Heart left ventricle (tissue), 16 donors: ENCODE measurements around the gene BAZ2B. TPM values are rescaled to one million over a fixed set of nuclear protein-coding genes. Genes with fewer than 3 reads are reported as not detected.

Source experiments
- ATAC-seq, 4 donors: fragments of 200-7000 bp; cut with Tn5 transposase; one replicate each; pipeline ENCODE4 v1.9.1; 2020 to 2022; ENCODE audit warnings: moderate library complexity in 4 of 4, mild to moderate bottlenecking in 3 of 4, moderate number of reproducible peaks in 1 of 4
- DNase-seq, 5 donors: peaks; one replicate each; pipeline ENCODE4 v3.0.0-alpha.2; 2020
- H3K27ac ChIP-seq, 12 donors: fragments of 200-600 bp; sonication (generic) in 4 of 12; one replicate each; pipeline versions ENCODE4 v1.5.0 to v1.8.0; 2016 to 2022; ENCODE audit warnings: mild to moderate bottlenecking in 2 of 12
- H3K27me3 ChIP-seq, 9 donors: fragments of 200-600 bp; sonication (generic) in 2 of 9; one replicate each; pipeline versions ENCODE4 v1.5.1 to v1.8.0; 2016 to 2022; ENCODE audit warnings: mild to moderate bottlenecking in 3 of 9
- H3K36me3 ChIP-seq, 9 donors: fragments of 200-600 bp; sonication (generic) in 2 of 9; one replicate each; pipeline versions ENCODE4 v1.5.0 to v1.8.0; 2018 to 2022; ENCODE audit warnings: mild to moderate bottlenecking in 2 of 9
- H3K4me1 ChIP-seq, 12 donors: fragments of 200-600 bp; sonication (generic) in 4 of 12; one replicate each; pipeline versions ENCODE4 v1.5.0 to v1.8.0; 2016 to 2022; ENCODE audit warnings: mild to moderate bottlenecking in 3 of 12
- H3K4me3 ChIP-seq, 12 donors: fragments of 200-600 bp; sonication (generic) in 4 of 12; one replicate each; pipeline versions ENCODE4 v1.5.0 to v1.8.0; 2017 to 2022; ENCODE audit warnings: mild to moderate bottlenecking in 9 of 12, moderate library complexity in 4 of 12
- H3K9me3 ChIP-seq, 12 donors: fragments of 200-600 bp; sonication (generic) in 4 of 12; one replicate each; pipeline versions ENCODE4 v1.5.0 to v1.8.0; 2016 to 2022; ENCODE audit warnings: mild to moderate bottlenecking in 1 of 12
- CTCF ChIP-seq, 12 donors: fragments of 200-600 bp; sonication (generic) in 4 of 12; IDR thresholded peaks; one replicate each; pipeline versions ENCODE4 v1.5.0 to v1.8.0; 2018 to 2022; ENCODE audit warnings: antibody characterized with exemption in 12 of 12, mild to moderate bottlenecking in 5 of 12
- POLR2A ChIP-seq, 2 donors: fragments of 450-650 bp; IDR thresholded peaks; one replicate each; pipeline ENCODE4 v1.6.1; 2017; ENCODE audit warnings: antibody characterized with exemption in 2 of 2, mild to moderate bottlenecking in 2 of 2, moderate library complexity in 2 of 2
- WGBS, 4 donors: extraction: QIAGEN DNeasy Blood & Tissue Kit in 2 of 4; methylation state at CpG; one replicate each; pipeline versions ENCODE4 v1.1.5 to v1.1.7; 2013 to 2018; 5-methylcytosine and 5-hydroxymethylcytosine counted together
- intact Hi-C, 10 donors: fragments of 100-400 bp; cut with DNase I; formaldehyde crosslinking; loops; one replicate each; pipeline versions ENCODE4 v1.11.1 to v1.14.2; 2022
- polyA plus RNA-seq, 2 donors: library from polyadenylated mRNA; stranded (reverse); fragments of 200-250 nt; gene quantifications; one replicate each; pipeline ENCODE4 v1.2.3, GENCODE V29; 2013
- total RNA-seq, 9 donors: library from RNA; depleted of rRNA in 2 of 9; stranded (reverse); fragments of >200 nt in 2 of 9; fragmentation: NEBNext Ultra II Directional in 3 of 9; extraction: Animal tissue kit (Norgen Biotek cat#: 25700) in 3 of 9; gene quantifications; one replicate each; pipeline versions ENCODE4 v1.1.0 to v1.2.4, GENCODE V29; 2016 to 2023
- donor health status: ischemic (EF 13 %, LVEDD 7.1; RV severe dilation, severe dysfunction).
- donor health status: healthy with polysubstance abuse.
- donor health status: DM: no; HTN: yes; CAD: no.
- donor health status: DM: no; HTN: no; CAD: no.
- donor health status: ischemic (EF 25% LVEDD 6.9; RV normal size, moderate dysfunction).
- donor health status: ischemic (EF 25% LVEDD 5.7; RV mildly dilated, moderate dysfunction).
- donor health status: healthy.
- donor health status: DM: yes; HTN: yes; CAD: no.
- donor health status: ischemic (EF 35%, LVEDD 5.7; RV mildly dilated, moderate dysfunction).
- donor health status: nonischemic (EF 11% LVEDD 7.7; RV severe dilation, severe dysfunction).
- donor health status: DM: yes; HTN: yes; CAD: no.
- donor health status: PGD.
- donor health status: ischemic (EF 29% LVEDD 5.4; RV normal size, mild dysfunction).
- donor health status: nonischemic (EF 23%, LVEDD 6.1; RV moderate dilation, normal function).

The BAZ2B gene
- total and polyA plus RNA-seq, 11 donors = 15.3 to 56.5 (median 40.2) TPM

- ATAC-seq = no peak
- Histone ChIP-seq H3K27me3 (no peaks in the 10 kb centered on the region), H3K4me3 (no peak overlapping the region), H3K27ac (no peak overlapping the region), H3K4me1 (peaks cover 0 to 6% (median 0%) of the 10 kb centered on the region in 12 donors), H3K36me3 (peaks cover 0 to 84% (median 47%) of the 10 kb centered on the region in 9 donors), H3K9me3 (no peaks in the 10 kb centered on the region)
- 80 to 89% (median 85%) methylated on average over 5 of the region's 5 CpGs for WGBS, 4 donors
- TF ChIP-seq CTCF (IDR thresholded peaks at IDR 0.05) (no peak), POLR2A (IDR thresholded peaks at IDR 0.05) (no peak)
- intact Hi-C loops = loop anchor here in 1 of 10 donors (10.0 kb wide), 1 partner anchor 405 kb away; no protein-coding TSS in a partner anchor
- no peak for DNase-seq
Observed at GRCh38 chr2:159399716-159400415, 216.5 kb downstream of the BAZ2B start.

- WGBS, 4 donors = 56 to 81% (median 61%) methylated on average over 1 of the region's 1 CpG
- TF ChIP-seq CTCF (IDR thresholded peaks at IDR 0.05) = no peak
- TF ChIP-seq POLR2A (IDR thresholded peaks at IDR 0.05) = no peak
- intact Hi-C loops = no loop called here
- H3K36me3 ChIP-seq = peaks cover 0 to 84% (median 37%) of the 10 kb centered on the region in 9 donors
- H3K4me1 ChIP-seq = peaks cover 0 to 6% (median 0%) of the 10 kb centered on the region in 12 donors
- no peaks in the 10 kb centered on the region for H3K9me3 ChIP-seq
- ATAC-seq (no peak), DNase-seq (no peak)
- no peaks in the 10 kb centered on the region for H3K27me3 ChIP-seq
- no peak overlapping the region for H3K27ac ChIP-seq
- no peak overlapping the region for H3K4me3 ChIP-seq
Observed at GRCh38 chr2:159396799-159397198, 219.5 kb downstream of the BAZ2B start.

GRCh38 chr2:159382447-159383028 is 233.8 kb downstream of the BAZ2B start:
- Histone ChIP-seq H3K4me3 (no peak overlapping the region), H3K9me3 (no peaks in the 10 kb centered on the region), H3K27me3 (no peaks in the 10 kb centered on the region), H3K4me1 (no peaks in the 10 kb centered on the region), H3K27ac (no peak overlapping the region), H3K36me3 (peaks cover 0 to 96% (median 69%) of the 10 kb centered on the region in 9 donors)
- TF ChIP-seq CTCF (IDR thresholded peaks at IDR 0.05) (no peak), POLR2A (IDR thresholded peaks at IDR 0.05) (no peak)
- ATAC-seq (no peak), DNase-seq (no peak)
- 95 to 97% (median 96%) methylated on average over 6 of the region's 6 CpGs for WGBS, 4 donors
- intact Hi-C loops = no loop called here

- intact Hi-C loops = no loop called here
- Histone ChIP-seq H3K36me3 (peaks cover 0 to 92% (median 63%) of the 10 kb centered on the region in 9 donors), H3K27ac (no peak overlapping the region), H3K4me3 (no peak overlapping the region), H3K9me3 (no peaks in the 10 kb centered on the region), H3K4me1 (no peaks in the 10 kb centered on the region), H3K27me3 (no peaks in the 10 kb centered on the region)
- ATAC-seq (no peak), DNase-seq (no peak)
- TF ChIP-seq POLR2A (IDR thresholded peaks at IDR 0.05) (no peak), CTCF (IDR thresholded peaks at IDR 0.05) (no peak)
Observed at GRCh38 chr2:159381574-159381973, 234.8 kb downstream of the BAZ2B start.
